ENCODE results near the gene SLC2A5.

Gene SLC2A5

DNA sequence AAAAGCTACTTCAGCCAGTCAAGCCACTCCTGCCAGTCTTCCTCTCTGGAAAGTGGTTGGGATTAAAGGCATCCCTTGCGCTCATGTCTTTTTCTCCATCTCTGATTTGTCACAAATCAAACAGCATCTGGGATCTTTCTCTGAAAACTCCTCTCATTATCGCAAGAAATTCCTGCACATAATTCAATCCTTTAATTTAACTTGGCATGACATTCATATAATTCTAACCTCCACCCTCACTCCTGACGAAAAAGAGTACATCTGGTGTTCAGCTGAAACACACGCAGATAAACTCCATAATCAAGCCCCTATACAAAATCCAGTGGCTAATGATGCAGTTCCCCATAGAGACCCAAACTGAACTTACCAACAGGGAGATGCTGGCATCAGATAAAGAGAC lies 19.4 kb upstream of the SLC2A5 start:
- no peak for DNase-seq

DNA sequence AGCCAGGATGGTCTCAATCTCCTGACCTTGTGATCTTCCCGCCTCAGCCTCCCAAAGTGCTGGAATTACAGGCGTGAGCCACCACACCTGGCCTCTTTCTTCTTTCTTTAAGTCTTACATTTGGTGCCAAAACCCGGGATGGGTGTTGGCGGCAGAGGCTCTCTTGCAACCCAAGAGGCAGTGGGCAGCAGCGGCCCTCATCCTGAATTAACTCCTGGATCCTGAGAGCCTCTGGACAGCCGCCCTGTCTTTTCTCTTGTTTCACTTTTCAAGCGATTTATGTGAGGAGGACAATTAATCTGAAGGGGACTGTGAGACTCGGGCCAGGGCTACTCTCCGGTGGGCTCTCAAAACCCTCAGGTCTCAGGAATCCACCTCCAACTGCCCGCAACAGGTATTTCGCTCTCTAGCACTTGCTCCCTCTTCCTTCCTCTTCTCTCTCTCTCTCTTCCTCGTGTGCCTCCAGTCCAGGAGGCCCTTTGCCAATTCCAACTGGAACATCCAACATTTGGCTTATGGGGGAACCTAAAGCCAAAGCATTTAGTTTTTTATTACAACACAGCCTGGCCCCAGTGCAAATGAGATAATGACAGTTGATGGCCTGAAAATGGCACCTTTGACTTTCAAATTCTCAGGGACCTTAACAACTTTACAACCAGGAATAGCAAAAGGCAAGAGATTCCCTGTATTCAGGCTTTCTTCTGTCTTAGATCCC lies 18.1 kb upstream of the SLC2A5 start:
- DNase-seq = no peak

DNA sequence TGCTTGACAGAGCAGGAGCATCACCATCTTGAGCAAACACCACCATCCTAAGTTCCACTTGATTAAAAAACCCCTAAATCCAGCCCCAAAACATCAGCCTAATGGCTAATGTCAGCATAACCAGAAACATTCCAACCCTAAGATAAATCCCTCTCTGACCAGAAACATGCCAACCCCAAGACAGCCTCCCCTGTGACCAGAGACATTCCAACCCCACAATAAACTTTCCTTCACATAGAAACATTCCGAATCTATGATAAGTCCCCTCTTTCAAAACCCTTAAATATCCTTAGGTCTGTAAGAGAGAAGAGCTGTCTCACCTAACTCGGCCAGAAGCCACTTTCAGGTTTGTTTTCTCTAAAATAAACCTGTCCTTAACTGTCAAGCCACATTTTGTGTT lies 17.4 kb upstream of the SLC2A5 start:
- DNase-seq = no peak

DNA sequence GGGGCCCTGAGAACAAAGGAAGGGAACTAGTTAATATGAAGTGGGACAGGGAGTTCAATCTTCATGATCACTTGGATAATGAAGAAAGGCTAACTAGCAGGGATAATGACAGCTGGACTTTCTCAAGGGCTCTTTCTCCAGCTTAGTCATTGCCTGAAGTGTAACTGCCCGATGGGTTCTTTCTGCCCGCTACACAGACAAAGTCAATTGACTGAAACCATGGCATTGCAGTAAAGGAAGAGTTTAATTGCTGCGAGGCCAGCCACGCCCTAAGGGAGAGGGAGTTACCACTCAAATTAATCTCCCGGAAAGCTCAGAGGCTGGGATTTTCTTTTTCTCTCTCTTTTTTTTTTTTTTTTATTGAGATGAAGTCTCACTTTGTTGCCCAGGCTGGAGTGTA lies 16.6 kb upstream of the SLC2A5 start:
- no peak for DNase-seq

DNA sequence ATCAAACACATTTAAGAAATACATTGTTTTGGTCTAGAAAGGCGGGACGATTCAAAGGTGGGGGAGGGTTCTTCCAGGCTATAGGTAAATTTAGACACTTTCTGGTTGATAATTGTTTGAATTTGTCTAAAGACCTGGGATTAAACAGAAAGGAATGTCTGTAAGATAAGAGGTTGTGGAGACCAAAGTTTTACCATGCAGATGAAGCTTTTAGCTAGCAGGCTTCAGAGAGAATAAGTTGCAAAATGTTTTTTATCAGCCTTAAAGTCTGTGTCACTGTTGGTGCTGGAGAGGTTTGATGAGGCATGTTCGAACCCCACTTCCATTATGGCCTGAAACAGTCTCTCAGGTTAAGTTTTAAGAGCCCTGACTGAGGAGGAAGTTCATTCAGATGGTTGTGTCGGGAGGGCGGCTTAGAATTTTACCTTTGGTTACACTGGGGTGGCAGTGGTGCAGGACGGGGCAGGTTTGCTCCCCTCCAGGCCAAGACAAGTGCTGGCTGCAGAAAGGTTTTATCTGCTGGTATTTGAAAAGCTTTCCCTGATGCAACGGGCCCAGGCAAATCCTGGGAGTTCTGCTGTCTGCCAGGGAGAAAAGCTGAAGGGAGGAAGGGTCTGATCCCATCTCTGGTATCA lies 16.0 kb upstream of the SLC2A5 start:
- DNase-seq = no peak

DNA sequence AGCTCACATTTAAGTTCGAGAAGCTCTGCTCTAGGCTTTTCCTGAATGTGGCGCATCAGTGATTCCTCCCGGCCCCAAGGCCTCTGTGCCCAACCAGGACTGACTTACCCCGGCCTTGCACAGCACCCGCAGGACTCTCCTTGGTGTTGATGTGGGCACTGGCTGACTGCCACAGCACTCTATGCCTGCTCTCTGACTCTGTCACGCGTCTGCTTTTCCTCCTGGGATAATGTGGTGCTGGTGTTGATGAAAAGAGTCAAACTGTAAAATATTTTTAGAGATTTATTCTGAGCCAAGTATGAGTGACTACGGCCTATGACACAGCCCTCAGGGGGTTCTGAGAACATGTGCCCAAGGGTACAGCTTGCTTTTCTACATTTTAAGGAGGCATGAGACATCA lies 15.5 kb upstream of the SLC2A5 start:
- DNase-seq = no peak

DNA sequence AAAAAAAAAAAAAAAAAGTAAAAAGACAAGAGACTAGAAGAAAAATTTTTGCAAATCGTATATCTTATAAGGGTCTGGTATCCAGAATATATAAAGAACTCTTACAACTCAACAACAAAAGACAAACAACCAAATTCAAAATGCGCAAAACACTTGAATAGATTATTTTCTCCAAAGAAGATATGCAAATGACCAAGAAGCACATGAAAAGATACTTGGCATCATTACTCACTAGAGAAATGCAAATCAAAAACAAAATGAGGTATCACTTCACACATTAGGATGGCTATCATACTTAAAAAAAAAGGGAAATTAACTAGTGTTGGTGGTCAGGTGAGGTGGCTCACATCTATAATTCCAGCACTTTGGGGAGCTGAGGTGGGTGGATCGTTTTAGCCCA lies 12.0 kb upstream of the SLC2A5 start:
- no peak for DNase-seq

DNA sequence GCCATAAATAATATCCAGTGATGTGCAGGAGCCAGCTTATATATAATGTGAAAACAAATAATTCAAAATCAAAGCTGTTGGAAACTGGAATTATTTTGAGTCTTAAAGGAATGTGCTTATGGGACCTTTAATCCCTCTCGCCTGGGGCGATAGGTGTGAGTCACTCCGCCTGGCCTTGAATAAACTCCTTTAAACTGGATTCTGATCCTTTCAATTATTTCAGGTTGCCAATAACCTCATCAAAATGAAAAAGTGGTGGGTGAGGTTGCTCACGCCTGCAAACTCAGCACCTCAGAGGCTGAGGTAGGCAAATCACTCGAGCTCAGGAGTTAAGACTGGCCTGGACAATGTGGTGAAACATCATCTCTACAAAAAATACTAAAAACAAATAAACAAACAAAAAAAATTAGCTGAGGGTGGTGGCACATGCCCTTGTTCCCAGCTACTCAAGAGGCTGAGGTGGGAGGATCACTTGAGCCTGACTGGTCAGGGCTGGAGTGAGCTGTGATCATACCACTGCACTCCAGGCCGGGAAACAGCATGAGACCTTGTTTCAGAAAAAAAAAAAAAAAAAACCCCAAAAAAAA lies 11.4 kb upstream of the SLC2A5 start:
- DNase-seq = no peak

DNA sequence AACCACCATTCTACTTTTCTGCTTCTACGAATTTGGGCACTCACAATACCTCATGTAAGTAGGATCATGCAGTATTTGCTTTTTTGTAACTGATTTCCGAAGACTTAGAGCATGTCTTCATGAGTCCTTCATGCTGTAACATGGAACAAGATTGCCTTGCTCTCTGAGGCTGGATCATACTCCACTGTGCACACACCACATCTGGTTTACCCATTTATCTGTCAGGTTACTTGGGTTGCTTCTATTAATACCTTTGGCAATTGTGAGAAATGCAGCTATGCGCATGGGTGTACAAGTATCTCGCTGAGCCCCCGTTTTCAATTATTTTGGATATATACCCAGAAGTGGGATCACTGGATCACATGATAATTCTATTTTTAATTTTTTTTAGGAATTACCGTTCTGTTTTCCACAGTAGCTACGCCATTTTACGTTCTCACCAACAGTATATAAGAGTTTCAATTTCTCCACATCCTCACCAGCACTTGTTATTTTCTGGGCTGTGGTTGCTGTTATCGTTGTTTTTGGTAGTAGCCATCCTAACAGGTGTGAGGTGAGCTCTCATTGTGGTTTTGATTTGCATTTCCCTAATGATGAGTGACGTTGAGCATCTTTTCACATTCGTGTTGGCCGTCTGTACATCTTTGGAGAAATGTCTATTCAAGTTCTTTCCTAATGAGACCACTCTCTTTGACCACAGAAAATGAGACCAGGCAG lies 10.7 kb upstream of the SLC2A5 start:
- no peak for DNase-seq

DNA sequence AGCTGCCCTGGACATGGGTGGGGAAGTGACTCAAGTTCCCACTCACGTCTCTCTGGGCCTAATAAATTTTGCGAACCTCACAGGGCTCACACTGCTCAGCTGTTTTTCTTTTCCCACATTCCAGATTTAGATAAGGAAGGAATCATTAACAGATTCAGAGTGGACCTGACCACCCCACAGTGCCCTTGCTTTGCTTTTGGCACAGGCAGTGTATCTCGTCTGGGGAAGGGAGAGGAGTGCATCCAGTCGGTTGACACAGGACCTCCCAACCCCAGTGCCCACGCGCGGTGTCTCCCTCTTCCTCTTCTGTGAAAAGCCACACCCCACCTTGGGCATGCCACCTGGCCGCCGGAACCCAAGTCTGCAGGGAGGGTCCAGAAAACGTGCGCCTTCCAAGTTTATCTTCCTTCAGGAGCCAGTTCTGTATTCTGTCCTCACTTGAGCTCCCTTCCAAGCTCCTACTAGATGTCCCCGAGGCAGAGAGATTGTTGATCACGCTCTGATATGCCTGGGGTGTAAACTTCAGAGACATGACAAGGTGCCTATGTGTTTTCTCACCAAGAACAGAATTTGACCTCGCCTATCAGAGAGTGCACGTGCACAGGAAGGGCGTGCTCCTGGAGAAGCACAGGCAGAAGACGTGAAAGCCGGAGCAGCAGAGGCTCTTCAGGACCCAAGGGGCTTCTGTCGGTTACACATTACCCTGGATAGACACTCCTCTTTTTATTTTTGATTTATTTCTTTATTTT lies 9.5 kb upstream of the SLC2A5 start:
- DNase-seq = no peak

DNA sequence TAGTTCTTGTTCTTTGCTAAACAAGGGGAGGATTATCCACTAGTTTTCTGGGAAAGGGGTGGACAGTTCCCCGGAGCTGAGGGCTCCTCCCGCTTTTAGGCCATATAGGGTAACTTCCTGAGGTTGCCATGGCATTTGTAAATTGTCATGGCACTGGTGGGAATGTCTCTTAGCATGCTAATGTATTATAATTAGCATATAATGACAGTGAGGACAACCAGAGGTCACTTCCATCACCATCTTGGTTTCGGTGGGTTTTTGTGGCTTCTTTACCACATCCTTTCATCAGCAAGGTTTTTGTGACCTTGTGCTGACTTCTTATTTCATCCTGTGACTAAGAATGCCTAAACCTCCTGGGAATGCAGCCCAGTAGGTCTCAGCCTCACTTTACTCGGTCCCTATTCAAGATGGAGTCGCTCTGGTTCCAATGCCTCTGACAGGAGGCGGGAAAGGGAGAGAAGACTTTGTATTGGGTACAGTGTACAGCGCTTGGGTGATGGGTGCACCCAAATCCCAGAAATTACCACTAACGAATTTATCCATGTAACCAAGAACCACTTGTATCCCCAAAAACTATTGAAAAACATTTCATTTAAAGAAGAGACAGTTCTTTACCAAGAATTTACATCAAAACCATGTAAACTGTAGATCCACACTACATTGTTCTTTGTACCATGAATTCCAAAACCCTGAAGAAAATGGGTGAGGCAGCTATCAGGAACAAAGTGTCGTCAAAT lies 8.7 kb upstream of the SLC2A5 start:
- no peak for DNase-seq

DNA sequence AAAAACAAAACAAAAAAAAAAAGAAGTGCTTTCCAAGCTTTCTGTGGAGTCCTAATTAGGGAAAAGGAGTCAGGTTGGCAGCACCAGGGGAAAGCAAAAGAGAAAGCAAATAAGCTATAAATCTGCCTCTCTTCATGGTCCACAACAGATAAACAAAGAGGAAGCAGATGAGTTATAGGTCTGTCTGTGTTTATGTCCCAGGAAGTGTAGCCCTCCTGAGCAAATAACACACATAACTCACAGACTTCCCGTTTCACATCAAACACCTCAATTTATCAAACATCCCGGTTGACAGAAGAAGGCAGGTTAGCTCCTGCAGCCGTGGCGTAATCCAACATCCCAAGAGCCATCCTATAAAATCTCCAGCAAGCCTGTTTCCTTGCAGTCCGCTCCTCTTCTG lies 5.6 kb upstream of the SLC2A5 start:
- DNase-seq = no peak

DNA sequence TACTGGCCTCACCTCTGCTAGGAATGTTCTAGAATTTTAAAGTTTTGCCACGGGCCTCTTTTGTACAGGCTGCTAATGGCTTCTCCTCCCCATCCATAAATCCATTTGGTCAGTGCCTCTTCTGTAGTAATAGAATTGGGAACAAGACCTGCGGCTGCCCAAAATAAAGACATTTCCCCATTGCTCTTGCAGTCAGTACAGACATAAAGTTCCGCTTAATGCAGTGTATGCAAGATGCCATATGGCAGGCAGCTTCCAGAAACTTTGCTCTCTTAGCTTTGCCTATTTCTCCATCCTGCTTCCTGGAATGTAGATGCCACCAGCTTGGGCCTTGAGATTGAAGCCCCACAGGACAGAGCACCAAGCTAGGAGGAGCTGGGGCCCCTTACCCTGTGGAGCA lies 3.7 kb upstream of the SLC2A5 start:
- DNase-seq = no peak

DNA sequence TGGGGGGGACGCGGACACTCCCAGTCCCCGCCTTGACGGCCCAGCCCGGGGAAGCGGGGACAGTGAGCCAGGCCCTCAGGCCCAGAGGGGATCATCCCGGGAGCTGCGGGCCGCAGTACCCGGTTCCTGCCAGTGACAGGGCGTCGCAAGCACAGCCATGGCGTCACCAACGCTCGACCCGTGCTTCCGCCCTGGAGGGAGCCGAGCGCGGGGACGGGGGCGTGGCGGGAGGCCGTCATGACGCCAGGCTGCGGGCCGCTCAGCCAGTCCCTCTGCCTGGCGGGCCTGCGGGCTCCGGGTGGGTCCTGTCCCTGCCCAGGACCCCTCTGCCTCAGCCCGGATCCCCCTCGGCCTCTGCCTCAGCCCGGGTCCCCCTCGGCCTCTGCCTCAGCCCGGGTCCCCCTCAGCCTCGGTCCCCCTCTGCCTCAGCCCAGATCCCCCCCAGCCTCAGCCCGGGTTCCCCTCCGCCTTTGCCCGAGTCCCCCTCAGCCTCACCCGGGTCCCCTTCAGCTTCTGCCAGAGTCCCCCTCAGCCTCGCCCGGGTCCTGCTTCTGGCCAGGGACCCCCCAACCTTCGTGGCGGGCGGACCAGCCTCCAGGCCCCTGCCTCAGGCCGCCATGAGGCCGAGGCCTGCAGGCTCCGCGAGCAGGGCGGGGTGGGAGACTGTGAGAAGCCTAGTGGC lies 2.3 kb upstream of the SLC2A5 start:
- DNase-seq = no peak

DNA sequence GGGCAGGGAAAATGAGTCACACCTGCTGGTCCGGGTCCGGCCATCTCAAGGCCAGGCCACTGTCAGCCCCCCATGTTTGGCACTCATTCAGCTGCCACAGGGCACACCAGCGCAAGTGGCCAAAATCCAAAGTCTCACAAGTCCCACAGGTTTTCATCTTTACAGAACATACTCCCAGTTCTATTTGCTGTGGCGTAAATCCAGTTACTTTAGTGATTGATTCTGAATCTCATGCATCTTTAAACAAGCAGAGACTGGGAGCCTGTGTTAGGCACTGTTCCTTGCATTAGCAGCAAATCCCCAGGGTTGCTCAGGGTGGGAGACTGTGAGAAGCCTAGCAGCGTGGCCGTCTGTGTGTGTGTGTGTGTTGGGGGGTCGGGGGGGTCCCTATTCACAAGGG lies 1.1 kb upstream of the SLC2A5 start:
- no peak for DNase-seq

DNA sequence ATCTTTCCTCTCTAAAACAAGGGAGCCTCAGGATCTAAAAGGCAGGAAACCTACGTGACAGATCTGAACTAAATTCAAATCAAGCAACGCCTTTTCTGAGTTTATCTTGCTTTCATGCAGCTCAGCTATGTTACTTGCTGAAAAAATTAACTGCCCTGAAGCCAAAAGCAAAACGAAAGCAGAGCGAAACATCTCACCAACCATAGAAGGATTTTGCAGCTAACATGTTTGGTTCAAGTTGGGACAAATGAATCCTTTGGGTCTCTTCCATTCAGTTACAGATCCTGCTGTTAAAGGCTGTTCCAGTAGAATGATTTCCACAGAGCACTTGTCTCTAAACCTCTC lies 482 bp downstream of the SLC2A5 start:
- no peak for DNase-seq

DNA sequence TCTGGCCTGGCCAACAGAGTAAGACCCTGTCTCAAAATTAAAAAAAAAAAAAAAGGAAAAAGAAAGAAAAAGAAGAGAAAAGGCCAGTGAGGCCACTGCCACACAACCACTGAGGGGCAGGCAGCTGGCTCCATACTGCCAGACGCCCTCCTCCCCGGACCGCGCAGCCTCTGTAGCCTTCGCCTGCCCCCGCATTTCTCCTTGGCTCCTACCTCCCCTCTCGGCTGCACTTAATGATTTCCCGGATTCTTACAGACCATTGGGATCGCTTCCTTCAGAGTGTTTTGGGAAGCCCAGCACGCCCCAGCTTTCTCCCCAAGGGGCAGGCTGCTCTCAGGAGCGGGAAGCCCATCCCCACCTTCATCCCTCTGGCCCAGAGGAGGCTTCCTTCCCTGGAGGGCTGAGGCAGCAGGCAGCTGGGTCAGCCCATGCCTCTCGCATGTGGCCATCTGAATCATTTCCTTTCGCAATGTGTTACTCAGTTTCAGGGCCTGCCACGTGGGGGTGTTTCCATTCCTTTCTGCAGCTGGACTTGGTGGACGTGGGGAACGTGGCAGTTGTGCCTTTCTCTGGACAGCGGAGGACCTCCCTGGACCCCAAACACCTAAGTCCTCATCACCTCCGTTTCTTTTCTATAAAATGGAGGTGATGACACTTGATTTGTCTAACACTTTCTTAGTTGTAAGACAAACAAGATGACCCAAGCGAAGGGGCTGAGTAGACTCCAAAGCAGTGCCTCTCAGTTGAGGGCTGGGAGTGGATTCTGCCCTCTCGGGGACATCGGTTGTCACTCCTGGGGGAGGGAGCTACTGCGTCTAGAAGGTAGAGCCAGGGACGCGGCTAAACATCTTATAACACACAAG lies 2.3 kb downstream of the SLC2A5 start:
- DNase-seq = no peak

DNA sequence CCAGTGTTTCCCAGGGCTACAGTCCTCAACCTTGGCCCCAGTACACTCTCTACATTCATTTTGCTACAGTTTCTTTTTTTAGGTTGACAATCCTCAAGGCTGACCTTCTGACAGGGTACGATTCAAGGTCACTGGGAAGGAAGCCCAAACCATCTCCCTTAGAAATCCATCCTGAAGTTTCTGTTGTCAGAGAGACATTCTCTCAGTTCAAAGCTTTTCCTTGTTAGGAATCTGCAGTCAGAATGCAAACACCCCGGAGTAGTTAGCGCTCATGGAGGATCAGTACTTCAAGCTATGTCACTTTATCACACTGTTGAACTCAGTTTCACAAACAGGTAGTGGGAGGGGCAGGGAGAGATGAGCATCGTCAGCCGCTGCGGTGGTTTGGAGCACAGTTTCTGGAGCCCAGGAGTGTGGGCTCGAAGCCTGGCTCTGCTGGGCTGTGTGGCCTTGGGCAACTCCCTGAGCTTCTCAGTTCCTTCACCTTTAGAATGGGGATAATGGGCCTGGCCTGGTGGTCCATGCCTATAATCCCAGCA lies 4.2 kb downstream of the SLC2A5 start:
- DNase-seq = no peak

DNA sequence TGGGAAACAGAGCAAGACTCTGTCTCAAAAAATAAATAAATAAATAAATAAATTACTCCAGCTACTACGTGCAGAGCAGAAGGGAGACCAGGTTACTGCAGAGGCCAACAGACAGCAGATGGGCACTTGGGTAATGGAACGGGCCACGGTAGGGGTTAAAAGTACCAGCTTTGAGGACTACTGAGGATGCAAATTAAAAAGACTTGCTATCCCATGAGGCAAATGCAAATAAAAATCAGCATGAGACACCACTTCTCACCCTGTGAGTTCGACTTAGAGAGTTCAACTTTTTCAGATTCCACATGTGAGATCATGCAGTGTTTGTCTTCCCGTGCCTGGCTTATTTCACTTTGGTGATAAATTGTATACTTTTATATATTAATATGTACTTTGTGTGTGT lies 6.6 kb downstream of the SLC2A5 start:
- DNase-seq = no peak

DNA sequence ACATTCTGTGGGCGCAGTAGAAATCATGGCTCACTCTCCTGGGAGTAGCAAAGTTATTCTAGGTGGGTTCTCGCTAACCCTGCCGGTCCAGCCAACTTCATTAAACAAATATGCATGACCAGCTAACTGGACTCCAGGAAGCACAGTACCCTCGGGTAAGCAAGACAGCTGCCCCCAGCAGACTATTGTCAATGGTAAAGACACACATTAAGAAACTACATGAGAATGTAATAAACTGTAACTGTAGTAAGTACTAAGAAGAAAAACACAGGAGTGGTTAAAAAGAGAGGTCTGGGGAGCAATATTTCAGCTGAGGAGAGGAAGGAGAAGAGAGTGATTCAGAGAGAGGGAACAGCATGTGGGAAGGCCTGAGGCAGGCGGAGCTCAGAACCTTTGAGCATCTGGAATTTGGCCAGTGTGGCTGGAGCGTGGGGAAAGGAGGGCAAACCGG lies 7.4 kb downstream of the SLC2A5 start:
- no peak for DNase-seq

Measured in NCI-H446 treated with DMSO at 0.1 percent for 48 hours (cell line).